ENCODE data around the gene BCAS1.
"Not testable (repeated sequence)": the region's sequence is repeated elsewhere in the genome, so short reads cannot be mapped to it uniquely, and the experiment has no call there.

The BCAS1 gene

GRCh38 chr20:53981752-53982437 lies 88.5 kb downstream of the BCAS1 start:
- DNase-seq: no peak

- no peak for DNase-seq
Measured at GRCh38 chr20:53981130-53981529, 89.3 kb downstream of the BCAS1 start.

GRCh38 chr20:53980031-53980465 lies 90.3 kb downstream of the BCAS1 start:
- no peak for DNase-seq

GRCh38 chr20:53978497-53978896 lies 91.9 kb downstream of the BCAS1 start:
- no peak for DNase-seq

- DNase-seq: no peak
Measured at GRCh38 chr20:53977391-53977790, 93.0 kb downstream of the BCAS1 start.

GRCh38 chr20:53975761-53976160 lies 94.6 kb downstream of the BCAS1 start:
- no peak for DNase-seq

- no peak for DNase-seq
Measured at GRCh38 chr20:53974785-53975555, 95.4 kb downstream of the BCAS1 start.

- DNase-seq: not testable (repeated sequence)
Measured at GRCh38 chr20:53973882-53974281, 96.5 kb downstream of the BCAS1 start.

GRCh38 chr20:53972179-53972578 lies 98.2 kb downstream of the BCAS1 start:
- DNase-seq: no peak

- DNase-seq: no peak
Measured at GRCh38 chr20:53971096-53971683, 99.2 kb downstream of the BCAS1 start.

GRCh38 chr20:53970232-53970631 lies 100.2 kb downstream of the BCAS1 start:
- no peak for DNase-seq

GRCh38 chr20:53967527-53967926 lies 102.9 kb downstream of the BCAS1 start:
- no peak for DNase-seq

- no peak for DNase-seq
Measured at GRCh38 chr20:53966774-53967398, 103.5 kb downstream of the BCAS1 start.

- DNase-seq: no peak
Measured at GRCh38 chr20:53964501-53965253, 105.7 kb downstream of the BCAS1 start.

- no peak for DNase-seq
Measured at GRCh38 chr20:53964067-53964466, 106.3 kb downstream of the BCAS1 start.

GRCh38 chr20:53963635-53964034 lies 106.8 kb downstream of the BCAS1 start:
- no peak for DNase-seq

- no peak for DNase-seq
Measured at GRCh38 chr20:53962388-53962787, 108.0 kb downstream of the BCAS1 start.

GRCh38 chr20:53961527-53961926 lies 108.9 kb downstream of the BCAS1 start:
- no peak for DNase-seq

GRCh38 chr20:53960579-53961272 lies 109.7 kb downstream of the BCAS1 start:
- DNase-seq: no peak

- DNase-seq: no peak
Measured at GRCh38 chr20:53959911-53960578, 110.3 kb downstream of the BCAS1 start.

GRCh38 chr20:53958260-53958659 lies 112.1 kb downstream of the BCAS1 start:
- DNase-seq: no peak

Data from central memory CD4-positive, alpha-beta T cell (primary cell).